Measurements from ENCODE around the gene LMAN1L.

LMAN1L gene

DNA sequence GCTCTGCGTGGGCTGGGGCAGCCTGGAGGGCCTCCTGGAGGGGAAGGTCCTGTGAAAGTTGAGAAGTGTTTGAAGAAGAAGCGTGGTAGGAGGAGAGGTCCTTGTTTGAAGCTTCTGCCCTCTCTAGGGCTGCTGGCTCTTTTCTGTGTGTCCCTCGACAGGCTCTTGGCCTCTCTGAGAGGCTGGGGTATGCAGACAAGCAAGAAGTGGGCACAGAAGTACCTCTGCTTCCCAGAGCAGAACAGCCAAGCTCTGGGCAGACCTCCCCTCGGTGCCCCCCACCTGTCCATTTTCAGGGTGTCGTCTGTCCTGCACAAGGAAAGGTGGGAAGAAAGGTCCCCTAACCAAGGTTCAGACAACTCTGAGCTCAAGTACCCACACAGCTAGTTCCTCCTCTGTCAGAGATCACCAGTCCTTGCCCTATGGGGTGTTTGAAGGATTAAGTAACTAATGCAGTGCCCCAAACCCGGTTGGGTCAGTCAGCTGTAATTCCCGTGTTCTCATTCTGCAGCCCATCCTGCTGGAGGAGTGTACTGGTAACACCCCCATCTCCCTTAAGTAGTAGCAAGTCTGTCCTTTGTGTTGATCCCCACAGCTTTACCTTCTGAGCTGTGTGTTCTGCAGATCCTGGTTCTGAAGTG, 24.5 kb upstream of the LMAN1L start:
- H3K9me3 Mint-ChIP-seq, result no peaks in the 10 kb centered on the region
- peaks cover 88% of the 10 kb centered on the region for H3K4me1 Mint-ChIP-seq (ENCODE audit: low read depth)
- H3K4me3 Mint-ChIP-seq, result peak overlapping the region; percentile 86
- H3K27ac Mint-ChIP-seq, result peak overlapping the region; percentile 95
- H3K36me3 Mint-ChIP-seq (ENCODE audit: low read depth), result peaks cover 63% of the 10 kb centered on the region
- H3K27me3 Mint-ChIP-seq, result no peaks in the 10 kb centered on the region

DNA sequence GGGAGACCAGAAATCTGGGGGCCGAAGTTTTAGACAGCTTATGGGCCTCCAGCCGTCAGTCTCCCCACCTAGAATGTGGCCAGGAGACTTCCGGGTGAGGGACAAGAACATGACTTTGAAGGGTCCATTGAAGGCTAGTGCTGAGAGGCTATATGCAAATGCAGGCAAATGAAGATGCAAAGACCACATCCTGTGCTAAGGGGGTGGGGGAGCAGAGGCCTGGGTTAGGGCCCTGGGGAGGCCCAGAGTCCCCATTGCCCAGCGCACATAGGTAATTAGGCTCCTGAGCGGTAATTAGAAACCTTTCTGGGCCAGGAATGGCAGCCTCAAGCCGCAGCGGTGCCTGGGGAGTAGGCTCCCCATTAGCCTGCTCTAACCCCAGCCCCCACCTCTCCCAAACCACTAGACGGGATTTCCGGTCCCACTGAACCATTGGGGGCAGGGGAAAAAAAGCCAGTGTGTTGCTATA, 23.9 kb upstream of the LMAN1L start:
- H3K27me3 Mint-ChIP-seq, result no peaks in the 10 kb centered on the region
- H3K36me3 Mint-ChIP-seq (ENCODE audit: low read depth), result peaks cover 58% of the 10 kb centered on the region
- no peaks in the 10 kb centered on the region for H3K9me3 Mint-ChIP-seq
- peak overlapping the region; percentile 95 for H3K27ac Mint-ChIP-seq
- peak overlapping the region; percentile 86 for H3K4me3 Mint-ChIP-seq
- peaks cover 93% of the 10 kb centered on the region for H3K4me1 Mint-ChIP-seq (ENCODE audit: low read depth)

DNA sequence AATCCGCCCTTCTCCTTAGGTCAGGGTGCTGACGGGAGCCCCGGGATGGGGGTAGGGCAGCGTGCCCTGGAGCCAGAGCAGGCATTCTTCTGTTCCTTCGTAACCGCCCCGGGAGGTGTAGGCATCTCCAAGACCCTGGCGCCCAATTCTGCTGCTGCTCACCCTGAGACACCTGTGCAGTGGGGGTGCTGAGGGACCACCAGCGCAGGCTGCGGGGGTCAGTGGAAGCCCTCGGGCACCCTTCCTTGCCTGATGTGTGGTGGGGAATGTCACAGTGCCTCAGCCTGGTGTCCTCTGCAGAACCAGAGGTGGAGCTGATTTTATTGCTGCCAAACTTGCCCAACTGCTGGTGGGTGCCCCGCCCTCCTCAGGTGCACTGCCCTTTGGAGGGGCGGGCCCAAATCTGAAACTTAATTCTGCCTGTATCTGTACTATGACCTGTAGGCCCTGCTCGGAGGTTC, 23.4 kb upstream of the LMAN1L start:
- H3K36me3 Mint-ChIP-seq (ENCODE audit: low read depth), result peaks cover 56% of the 10 kb centered on the region
- H3K4me3 Mint-ChIP-seq, result peak overlapping the region; percentile 86
- no peaks in the 10 kb centered on the region for H3K9me3 Mint-ChIP-seq
- peaks cover 95% of the 10 kb centered on the region for H3K4me1 Mint-ChIP-seq (ENCODE audit: low read depth)
- peak overlapping the region; percentile 95 for H3K27ac Mint-ChIP-seq
- no peaks in the 10 kb centered on the region for H3K27me3 Mint-ChIP-seq

DNA sequence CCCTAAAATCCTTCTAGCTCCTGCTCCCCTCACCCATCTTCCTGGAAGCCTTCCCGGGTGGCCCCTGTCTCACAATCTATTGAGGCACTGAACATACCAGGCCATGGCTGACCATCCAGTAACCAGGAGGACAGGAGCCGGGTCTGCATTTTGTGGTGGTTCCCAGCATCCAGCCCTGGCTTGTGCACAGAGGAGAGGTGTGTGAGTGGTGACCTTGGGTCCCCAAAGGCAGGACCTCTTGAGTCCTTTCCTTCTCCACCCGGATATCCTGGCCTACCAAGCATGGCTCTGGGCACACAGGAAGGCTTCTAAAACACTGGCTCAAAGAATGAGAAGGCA, 22.9 kb upstream of the LMAN1L start:
- Mint-ChIP-seq H3K36me3 (ENCODE audit: low read depth) (peaks cover 52% of the 10 kb centered on the region), H3K27me3 (no peaks in the 10 kb centered on the region)

DNA sequence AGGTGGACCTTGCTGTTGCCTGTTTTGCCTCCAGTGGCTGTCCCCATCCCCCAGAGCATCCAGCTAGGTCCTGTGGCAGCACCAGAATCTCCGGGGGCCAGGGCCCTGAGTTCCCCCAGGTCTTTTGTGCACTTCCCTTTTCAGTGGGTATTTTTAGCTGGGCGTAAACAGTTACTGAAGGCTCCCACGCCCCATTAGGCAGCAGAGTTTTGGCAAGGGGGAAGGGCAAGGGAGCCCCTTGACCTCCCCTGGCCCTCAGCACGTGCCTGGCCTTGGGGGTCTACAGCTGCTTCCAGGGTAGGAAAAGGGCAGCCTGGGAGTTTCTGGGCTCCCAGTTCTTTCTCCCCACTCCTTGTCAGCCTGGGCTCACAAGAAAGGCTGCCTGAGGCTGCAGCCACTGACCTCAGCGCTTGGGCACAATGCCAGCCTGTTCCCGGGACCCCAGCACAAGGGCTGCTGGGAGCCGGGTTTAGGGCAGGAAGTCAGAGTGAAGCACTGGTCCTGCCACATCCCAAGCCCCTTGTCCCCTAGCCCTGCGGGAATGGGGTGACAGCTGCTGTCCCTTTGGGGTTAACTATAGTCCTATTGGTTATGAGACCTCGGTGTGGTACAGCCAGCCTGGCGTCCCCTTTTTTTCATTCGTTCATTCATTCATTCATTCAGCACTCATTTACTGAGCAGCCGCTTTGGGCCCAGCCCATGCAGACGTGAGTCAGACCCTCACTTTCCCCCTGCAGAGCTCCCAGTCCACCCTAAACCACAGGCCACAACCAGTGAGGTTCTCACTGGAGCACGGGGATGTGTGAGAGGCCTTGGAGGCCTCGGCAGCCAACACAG, 22.3 kb upstream of the LMAN1L start:
- Mint-ChIP-seq H3K4me3 (peak overlapping the region; percentile 86), H3K36me3 (ENCODE audit: low read depth) (peaks cover 52% of the 10 kb centered on the region), H3K9me3 (no peaks in the 10 kb centered on the region), H3K27ac (peak overlapping the region; percentile 95), H3K27me3 (no peaks in the 10 kb centered on the region), H3K4me1 (ENCODE audit: low read depth) (peaks cover 96% of the 10 kb centered on the region)

More for the DNA sequence above, 22.9 kb upstream of the LMAN1L start:
- H3K4me3 Mint-ChIP-seq, result peak overlapping the region; percentile 86
- H3K27ac Mint-ChIP-seq, result peak overlapping the region; percentile 95
- H3K9me3 Mint-ChIP-seq, result no peaks in the 10 kb centered on the region
- H3K4me1 Mint-ChIP-seq (ENCODE audit: low read depth), result peaks cover 96% of the 10 kb centered on the region

DNA sequence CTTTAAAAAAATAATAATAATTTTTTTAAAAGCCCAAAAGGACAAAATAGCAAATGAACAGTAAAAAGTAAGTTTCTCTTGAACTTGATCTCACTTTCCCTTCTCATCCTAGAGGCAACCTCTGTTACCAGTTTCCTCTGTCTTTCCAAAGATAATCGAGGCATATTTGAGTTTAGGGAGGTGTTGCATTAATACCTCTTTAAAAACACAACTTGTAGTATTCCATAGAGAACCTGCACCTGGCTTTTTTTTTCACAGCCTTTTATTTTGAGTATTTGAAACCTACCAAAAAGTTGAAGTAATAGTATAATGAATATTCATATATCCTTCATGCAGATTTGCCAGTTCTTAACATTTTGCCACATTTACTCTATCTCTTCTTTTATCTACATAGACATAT, 21.6 kb upstream of the LMAN1L start:
- Mint-ChIP-seq H3K27me3 (no peaks in the 10 kb centered on the region), H3K4me1 (ENCODE audit: low read depth) (peaks cover 95% of the 10 kb centered on the region), H3K36me3 (ENCODE audit: low read depth) (peaks cover 54% of the 10 kb centered on the region), H3K9me3 (no peaks in the 10 kb centered on the region), H3K4me3 (peak overlapping the region; percentile 86), H3K27ac (peak overlapping the region; percentile 95)

DNA sequence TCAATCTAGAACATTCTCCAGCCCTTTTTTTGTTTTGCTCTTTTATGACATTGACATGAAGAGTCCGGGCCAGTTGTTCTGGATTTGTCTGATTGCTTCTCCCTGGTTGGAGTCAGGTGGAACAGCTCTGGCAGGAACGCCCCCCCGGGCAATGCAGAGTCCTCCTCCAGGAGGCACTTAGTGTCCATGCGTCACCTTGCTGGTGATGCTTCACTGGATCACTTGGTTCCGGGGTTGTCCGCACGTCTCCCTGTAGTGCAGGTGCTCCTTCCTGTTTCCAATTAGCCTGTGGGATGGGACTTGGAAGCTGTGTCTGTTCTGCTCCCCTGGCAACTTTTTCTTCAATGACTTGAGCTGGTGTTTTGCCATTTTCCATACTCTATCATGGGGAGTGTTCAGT, 21.0 kb upstream of the LMAN1L start:
- peaks cover 95% of the 10 kb centered on the region for H3K4me1 Mint-ChIP-seq (ENCODE audit: low read depth)
- H3K27ac Mint-ChIP-seq, result peak overlapping the region; percentile 95
- peaks cover 58% of the 10 kb centered on the region for H3K36me3 Mint-ChIP-seq (ENCODE audit: low read depth)
- H3K9me3 Mint-ChIP-seq, result no peaks in the 10 kb centered on the region
- H3K4me3 Mint-ChIP-seq, result peak overlapping the region; percentile 86
- no peaks in the 10 kb centered on the region for H3K27me3 Mint-ChIP-seq

DNA sequence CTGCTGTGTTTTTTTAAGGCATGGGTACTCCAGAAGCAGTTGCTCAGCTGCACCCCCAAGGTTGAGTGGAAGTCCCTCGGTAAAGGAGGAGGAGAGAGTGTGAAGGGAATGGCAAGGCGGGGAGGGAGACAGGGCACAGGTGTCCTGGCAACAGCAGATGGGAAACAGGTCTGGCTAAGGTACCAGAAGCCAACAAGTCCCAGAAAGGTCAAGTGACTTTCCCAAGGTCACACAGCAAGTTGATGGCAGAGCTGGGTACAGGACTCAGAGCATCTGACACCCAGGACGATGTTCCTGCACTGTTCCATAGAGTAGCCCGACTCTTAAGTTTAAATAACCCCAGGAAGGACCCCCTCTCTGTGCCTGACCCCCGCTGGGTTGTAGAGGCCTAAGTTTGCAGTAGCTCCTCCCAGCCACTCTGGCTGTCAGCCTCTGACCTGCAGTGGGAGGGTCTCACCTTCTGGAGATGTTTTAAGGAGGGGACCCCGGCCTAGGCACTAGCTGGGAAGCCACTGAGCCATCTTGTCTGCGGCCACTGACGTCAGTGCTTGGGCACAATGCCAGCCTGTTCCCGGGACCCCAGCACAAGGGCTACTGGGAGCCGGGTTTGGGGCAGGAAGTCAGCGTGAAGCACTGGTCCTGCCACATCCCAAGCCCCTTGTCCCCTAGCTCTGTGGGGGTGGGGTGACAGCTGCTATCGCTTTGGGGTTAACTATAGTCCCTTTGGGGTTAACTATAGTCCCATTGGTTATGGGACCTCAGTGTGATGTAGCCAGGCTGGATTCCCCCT, 20.2 kb upstream of the LMAN1L start:
- Mint-ChIP-seq H3K4me3 (peak overlapping the region; percentile 86), H3K27ac (peak overlapping the region; percentile 95), H3K9me3 (no peaks in the 10 kb centered on the region), H3K36me3 (ENCODE audit: low read depth) (peaks cover 52% of the 10 kb centered on the region), H3K27me3 (no peaks in the 10 kb centered on the region), H3K4me1 (ENCODE audit: low read depth) (peaks cover 92% of the 10 kb centered on the region)

DNA sequence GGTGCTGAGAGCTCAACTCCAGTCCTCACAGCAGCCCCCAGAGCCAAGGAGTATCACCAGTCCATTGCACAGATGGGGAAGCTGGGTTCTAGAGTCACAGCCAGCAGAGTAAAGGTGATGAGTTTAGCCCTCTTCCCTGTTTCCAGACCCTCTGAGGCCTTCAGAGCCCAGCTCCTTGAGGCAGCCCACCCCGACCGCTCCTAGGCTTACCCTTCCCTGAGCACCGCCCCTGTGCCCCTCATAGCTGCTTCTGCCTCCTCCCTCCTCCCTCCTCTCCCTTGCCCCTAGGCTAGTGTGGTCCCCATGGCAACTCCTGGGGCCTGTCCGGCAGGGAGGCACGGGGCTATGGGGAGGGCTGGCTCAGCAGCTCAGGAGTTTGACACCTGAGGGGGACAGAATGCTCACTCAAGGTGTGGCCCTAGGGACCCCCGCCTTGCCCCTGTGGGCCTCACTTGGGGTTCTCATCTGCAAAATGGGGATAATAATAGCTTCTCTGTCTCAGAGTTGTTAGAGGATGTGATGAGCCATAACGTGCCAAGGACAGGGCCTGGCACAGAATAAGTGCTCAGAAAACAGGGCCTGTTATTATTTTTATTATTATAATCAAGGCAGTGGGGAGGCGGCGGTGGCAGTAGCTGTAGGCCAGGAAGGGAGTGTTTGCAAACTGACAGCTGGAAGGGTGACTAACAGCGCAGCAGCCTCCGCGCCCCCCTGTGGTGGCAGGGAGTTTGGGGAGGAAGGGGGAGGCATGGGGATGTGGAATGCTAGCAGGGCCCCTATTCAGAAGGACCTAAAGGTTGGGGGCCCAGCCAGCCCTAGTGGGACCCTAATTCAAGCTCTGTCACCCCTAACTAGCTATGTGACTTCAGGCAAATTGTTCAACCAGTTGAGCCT, 19.3 kb upstream of the LMAN1L start:
- H3K36me3 Mint-ChIP-seq (ENCODE audit: low read depth), result peaks cover 53% of the 10 kb centered on the region
- H3K4me1 Mint-ChIP-seq (ENCODE audit: low read depth), result peaks cover 92% of the 10 kb centered on the region
- peak overlapping the region; percentile 95 for H3K27ac Mint-ChIP-seq
- no peaks in the 10 kb centered on the region for H3K9me3 Mint-ChIP-seq
- H3K4me3 Mint-ChIP-seq, result peak overlapping the region; percentile 39
- H3K27me3 Mint-ChIP-seq, result no peaks in the 10 kb centered on the region

DNA sequence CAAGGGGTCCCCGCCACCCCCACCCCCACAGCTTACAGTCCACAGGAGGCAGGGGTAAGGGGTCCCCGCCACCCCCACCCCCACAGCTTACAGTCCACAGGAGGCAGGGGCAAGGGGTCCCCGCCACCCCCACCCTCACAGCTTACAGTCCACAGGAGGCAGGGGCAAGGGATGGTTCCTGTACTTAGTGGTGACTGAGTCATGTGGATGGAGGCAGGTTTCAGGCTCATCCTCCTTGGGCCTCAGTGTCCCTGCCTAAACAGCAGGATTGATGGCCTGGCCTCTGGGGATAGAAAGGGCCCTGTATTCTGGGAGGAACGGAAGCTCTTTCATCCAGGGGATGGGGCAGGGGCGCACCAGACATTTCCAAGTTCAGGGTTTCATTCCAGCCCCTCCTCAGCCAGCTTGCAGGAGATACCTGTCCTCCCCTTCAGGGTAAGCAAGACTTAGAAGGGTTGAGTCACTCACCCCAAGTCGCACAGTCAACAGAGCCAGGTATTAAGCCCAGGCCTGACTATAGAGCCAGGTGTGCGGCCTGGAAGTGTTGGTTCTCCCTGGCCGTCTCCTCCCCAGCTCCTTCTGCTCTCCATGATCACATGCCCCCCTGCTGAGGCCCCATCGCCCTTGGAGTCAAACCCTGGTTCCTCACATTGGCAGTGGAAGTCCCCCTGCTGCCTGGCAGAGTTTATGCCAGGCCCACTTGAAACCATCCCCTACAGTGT, 18.2 kb upstream of the LMAN1L start:
- peak overlapping the region; percentile 83 for H3K27ac Mint-ChIP-seq
- peak overlapping the region; percentile 15 for H3K4me3 Mint-ChIP-seq
- H3K9me3 Mint-ChIP-seq, result no peaks in the 10 kb centered on the region
- peaks cover 92% of the 10 kb centered on the region for H3K4me1 Mint-ChIP-seq (ENCODE audit: low read depth)
- no peaks in the 10 kb centered on the region for H3K27me3 Mint-ChIP-seq
- H3K36me3 Mint-ChIP-seq (ENCODE audit: low read depth), result peaks cover 53% of the 10 kb centered on the region

DNA sequence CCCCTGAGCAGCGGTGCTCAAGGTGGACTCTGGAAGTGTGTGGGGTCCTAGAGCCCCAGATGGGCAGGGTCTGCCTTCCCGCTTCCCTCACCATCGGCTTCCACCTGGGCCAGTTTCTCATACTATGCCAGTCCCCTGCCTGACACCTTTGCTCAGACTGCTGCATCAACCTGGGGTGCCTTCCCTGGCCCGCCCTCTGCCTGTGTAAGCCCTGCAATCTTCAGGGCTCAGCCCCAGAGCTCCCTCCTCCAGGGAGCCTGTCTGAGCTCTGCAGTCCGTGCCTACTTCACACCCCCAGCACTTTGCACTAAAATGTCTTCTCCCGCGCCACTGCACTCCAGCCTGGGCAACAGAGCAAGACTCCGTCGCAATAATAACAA, 17.7 kb upstream of the LMAN1L start:
- Mint-ChIP-seq H3K27me3 (no peaks in the 10 kb centered on the region), H3K4me1 (ENCODE audit: low read depth) (peaks cover 92% of the 10 kb centered on the region), H3K27ac (peak overlapping the region; percentile 83), H3K9me3 (no peaks in the 10 kb centered on the region), H3K36me3 (ENCODE audit: low read depth) (peaks cover 47% of the 10 kb centered on the region), H3K4me3 (peak overlapping the region; percentile 15)

DNA sequence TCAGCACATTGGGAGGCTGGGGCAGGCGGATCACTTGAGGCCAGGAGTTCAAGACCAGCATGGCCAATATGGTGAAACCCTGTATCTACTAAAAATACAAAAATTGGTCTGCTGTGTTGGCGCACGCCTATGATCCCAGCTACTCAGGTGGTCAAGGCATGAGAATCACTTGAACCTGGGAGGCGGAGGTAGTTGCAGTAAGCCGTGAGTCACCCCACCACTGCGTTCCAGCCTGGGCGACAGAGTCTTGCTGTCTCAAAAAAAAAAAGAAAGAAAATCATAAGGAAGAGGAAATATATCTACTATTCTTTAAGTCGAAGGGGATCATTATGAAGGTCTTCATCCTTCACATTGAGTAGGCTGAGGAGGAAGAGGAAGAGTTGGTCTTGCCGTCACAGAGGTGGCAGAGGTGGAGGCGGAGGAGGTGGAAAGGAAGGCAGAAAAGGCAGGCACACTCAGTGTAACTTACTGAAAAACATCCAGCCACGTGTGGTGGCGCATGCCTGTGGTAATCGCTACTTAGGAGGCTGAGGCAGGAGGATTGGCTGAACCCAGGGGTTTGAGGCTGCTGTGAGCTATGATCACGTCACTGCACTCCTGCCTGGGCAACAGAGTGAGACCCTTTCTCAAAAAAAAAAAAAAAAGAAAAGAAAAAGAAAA, 16.5 kb upstream of the LMAN1L start:
- peak overlapping the region; percentile 61 for H3K4me3 Mint-ChIP-seq
- H3K27me3 Mint-ChIP-seq, result no peaks in the 10 kb centered on the region
- peak overlapping the region; percentile 95 for H3K27ac Mint-ChIP-seq
- H3K36me3 Mint-ChIP-seq (ENCODE audit: low read depth), result peaks cover 48% of the 10 kb centered on the region
- peaks cover 84% of the 10 kb centered on the region for H3K4me1 Mint-ChIP-seq (ENCODE audit: low read depth)
- H3K9me3 Mint-ChIP-seq, result no peaks in the 10 kb centered on the region
